ENCODE measurements around the gene GPR152. TPM values are rescaled to one million over a fixed set of nuclear protein-coding genes. Genes with fewer than 3 reads are reported as not detected.

Gene GPR152
- total RNA-seq, 2 donors from 2014 or later: not detected

DNA sequence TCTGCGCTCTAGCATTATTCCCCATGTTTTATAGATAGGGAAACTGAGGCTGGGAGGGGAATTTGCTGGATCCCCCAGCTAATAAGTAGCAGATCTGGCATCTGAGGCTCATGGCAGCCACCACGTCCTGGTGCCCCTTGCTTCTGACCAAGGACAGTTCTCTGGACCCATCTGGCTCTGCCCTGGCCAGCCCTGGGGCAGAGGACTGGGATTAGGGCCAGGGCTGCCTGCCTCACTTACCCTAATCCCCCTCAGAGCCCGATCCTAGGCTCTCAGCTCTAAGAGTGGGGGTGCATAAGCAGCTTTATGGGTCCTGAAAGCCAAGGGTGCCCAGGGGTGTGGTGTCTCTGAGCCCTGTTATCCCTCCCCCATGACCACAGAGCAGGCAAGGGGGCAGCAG is 2.5 kb upstream of the GPR152 start, which contains the start of gene CABP4:
CABP4 (plus strand) TSS at position 301 of the 400 bp plus-strand sequence; CDS start at position 371, 70 bp downstream.
- Mint-ChIP-seq H3K27ac (peak within 1 kb of the TSS; percentile 31 to 74), H3K9me3 (no peaks in the 10 kb centered on the region), H3K36me3 (no peaks in the 10 kb centered on the region)
- ATAC-seq: no peak
- no peak for DNase-seq (ENCODE audit: low spot score in 2 of 2)

DNA sequence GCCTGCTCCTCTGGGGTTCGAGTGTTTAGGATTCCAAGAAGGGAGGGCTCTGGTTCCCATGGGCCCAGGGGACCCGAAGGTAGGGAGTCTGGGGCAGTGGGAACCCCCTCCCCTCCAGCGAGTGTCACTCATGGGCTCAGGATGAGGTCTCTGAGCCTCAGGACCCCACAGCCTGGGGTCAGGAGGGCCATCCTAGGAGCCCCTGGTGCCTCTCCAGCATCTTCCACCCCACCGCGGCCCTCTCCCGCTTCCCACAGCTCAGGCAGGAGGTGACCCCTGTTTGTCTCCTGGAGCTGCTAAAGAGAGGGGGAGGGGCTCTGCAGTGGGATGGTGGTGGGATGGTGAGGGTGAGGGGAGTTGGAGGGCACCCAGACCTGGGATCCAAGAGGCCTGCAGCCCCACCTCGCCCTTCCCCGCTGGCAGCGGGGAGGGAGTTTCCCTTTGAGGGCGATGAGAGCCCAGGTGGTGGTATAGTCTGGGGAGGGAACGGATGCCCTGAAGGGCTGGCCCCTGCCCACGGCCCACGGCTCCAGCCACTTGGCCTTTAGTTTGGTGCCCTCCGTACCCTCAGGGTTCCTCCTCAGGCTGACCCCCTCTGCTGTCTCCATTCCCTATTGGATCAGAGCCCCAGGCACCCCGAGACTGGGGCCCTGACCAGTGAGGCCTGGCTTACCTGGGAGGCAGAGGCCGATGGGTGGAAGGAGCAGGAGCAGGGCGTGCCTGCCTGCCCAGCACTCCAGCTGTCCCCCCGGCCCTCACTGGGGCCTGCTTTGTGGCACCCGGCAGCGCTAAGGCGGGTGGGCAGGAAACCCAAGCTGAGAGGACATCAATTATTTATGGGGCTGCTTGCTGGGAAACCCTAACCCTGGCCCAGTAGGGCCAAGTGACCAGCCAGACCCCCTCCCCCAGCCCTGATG is 1.5 kb upstream of the GPR152 start:
- Mint-ChIP-seq H3K36me3 (no peaks in the 10 kb centered on the region), H3K9me3 (no peaks in the 10 kb centered on the region), H3K27ac (peak overlapping the region in 1 of 2 donors; percentile 74)
- ATAC-seq (no peak), DNase-seq (ENCODE audit: low spot score in 2 of 2) (no peak)

GRCh38 chr11:67451658-67451976 is 912 bp downstream of the GPR152 start:
- DNase-seq (ENCODE audit: low spot score in 2 of 2) (no peak), ATAC-seq (no peak)
- no peaks in the 10 kb centered on the region for H3K9me3 Mint-ChIP-seq
- H3K36me3 Mint-ChIP-seq: no peaks in the 10 kb centered on the region
- peak overlapping the region in 1 of 2 donors; percentile 52 for H3K27ac Mint-ChIP-seq

- Mint-ChIP-seq H3K9me3 (no peaks in the 10 kb centered on the region), H3K36me3 (no peaks in the 10 kb centered on the region), H3K27ac (peak overlapping the region; percentile 50 to 51)
- ATAC-seq: no peak
- no peak for DNase-seq (ENCODE audit: low spot score in 2 of 2)
Observed at GRCh38 chr11:67450796-67451657, 1.5 kb downstream of the GPR152 start.

- no peaks in the 10 kb centered on the region for H3K36me3 Mint-ChIP-seq
- DNase-seq (ENCODE audit: low spot score in 2 of 2): no peak
- no peak for ATAC-seq
- no peaks in the 10 kb centered on the region for H3K9me3 Mint-ChIP-seq
- H3K27ac Mint-ChIP-seq: no peak overlapping the region
Observed at GRCh38 chr11:67449116-67449844, 3.2 kb downstream of the GPR152 start.

- H3K9me3 Mint-ChIP-seq: no peaks in the 10 kb centered on the region
- no peak overlapping the region for H3K27ac Mint-ChIP-seq
- no peak for DNase-seq (ENCODE audit: low spot score in 2 of 2)
- no peaks in the 10 kb centered on the region for H3K36me3 Mint-ChIP-seq
- ATAC-seq: no peak
Observed at GRCh38 chr11:67448220-67448609, 4.3 kb downstream of the GPR152 start.

GRCh38 chr11:67445515-67445914 is 7.0 kb downstream of the GPR152 start:
- Mint-ChIP-seq H3K27ac (peak overlapping the region in 1 of 2 donors; percentile 45), H3K36me3 (no peaks in the 10 kb centered on the region), H3K9me3 (no peaks in the 10 kb centered on the region)
- no peak for ATAC-seq
- DNase-seq (ENCODE audit: low spot score in 2 of 2): no peak

GRCh38 chr11:67442504-67443404 is 9.8 kb downstream of the GPR152 start:
- DNase-seq (ENCODE audit: low spot score in 2 of 2): no peak
- peaks cover 22 to 25% of the 10 kb centered on the region in 2 donors for H3K36me3 Mint-ChIP-seq
- H3K27ac Mint-ChIP-seq: peak overlapping the region; percentile 65 to 90
- ATAC-seq: no peak
- H3K9me3 Mint-ChIP-seq: no peaks in the 10 kb centered on the region

DNA sequence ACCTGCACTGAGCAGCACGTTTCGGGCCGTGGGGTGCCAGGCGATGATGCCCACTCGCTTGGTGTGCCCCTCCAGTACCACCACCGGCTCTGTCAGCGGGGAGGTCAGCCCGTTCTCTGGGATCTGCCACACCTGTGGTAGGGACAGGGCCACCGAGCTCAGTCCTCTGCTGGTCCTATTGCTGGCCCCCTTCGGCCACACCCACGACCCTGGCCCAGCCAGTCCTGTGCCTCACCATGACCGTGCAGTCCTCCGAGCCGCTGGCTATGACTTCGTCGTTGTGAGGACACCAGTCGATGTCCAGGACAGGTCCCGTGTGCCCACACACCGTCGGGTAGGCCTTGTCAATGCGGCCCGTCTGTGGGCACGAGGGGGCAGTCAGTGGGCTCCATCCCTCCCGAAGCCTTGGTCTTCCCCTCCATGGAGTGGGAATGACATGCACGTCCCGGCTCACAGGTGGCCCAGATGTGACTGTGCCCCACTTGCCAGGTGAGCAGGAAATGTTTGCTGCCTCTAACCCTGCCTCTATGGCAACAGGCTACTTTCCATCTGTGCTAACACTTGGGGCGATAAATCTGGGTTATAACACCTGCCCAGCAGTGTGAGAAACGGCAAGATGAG is 10.7 kb downstream of the GPR152 start:
- DNase-seq (ENCODE audit: low spot score in 2 of 2) (no peak), ATAC-seq (no peak)
- Mint-ChIP-seq H3K36me3 (peaks cover 28 to 30% of the 10 kb centered on the region in 2 donors), H3K9me3 (no peaks in the 10 kb centered on the region), H3K27ac (peak overlapping the region; percentile 65 to 90)

DNA sequence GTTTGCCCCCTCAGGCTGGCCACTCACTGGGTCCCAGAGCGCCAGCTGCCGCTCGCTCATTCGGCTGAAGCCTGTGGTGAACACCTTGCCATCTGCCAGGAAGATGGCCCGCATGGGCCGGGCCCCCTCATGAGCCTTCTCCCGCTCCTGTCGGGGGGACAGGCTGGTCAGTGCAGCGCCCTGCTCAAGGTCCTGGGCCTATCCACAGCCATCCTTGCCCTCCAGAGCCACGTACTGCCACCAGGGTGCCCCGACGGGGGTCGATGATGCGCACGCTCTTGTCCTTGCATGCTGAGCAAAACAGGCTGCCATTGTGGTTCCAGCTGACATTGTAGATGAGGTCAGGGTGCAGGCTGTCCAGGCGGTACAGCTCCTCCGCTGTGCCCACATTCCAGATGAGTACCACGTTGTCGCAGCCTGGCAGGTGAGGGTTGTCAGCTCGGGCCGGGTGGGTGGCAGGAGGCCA is 11.4 kb downstream of the GPR152 start:
- peaks cover 33 to 36% of the 10 kb centered on the region in 2 donors for H3K36me3 Mint-ChIP-seq
- ATAC-seq (no peak), DNase-seq (ENCODE audit: low spot score in 2 of 2) (no peak)
- H3K27ac Mint-ChIP-seq: peak overlapping the region; percentile 68 to 90
- no peaks in the 10 kb centered on the region for H3K9me3 Mint-ChIP-seq

DNA sequence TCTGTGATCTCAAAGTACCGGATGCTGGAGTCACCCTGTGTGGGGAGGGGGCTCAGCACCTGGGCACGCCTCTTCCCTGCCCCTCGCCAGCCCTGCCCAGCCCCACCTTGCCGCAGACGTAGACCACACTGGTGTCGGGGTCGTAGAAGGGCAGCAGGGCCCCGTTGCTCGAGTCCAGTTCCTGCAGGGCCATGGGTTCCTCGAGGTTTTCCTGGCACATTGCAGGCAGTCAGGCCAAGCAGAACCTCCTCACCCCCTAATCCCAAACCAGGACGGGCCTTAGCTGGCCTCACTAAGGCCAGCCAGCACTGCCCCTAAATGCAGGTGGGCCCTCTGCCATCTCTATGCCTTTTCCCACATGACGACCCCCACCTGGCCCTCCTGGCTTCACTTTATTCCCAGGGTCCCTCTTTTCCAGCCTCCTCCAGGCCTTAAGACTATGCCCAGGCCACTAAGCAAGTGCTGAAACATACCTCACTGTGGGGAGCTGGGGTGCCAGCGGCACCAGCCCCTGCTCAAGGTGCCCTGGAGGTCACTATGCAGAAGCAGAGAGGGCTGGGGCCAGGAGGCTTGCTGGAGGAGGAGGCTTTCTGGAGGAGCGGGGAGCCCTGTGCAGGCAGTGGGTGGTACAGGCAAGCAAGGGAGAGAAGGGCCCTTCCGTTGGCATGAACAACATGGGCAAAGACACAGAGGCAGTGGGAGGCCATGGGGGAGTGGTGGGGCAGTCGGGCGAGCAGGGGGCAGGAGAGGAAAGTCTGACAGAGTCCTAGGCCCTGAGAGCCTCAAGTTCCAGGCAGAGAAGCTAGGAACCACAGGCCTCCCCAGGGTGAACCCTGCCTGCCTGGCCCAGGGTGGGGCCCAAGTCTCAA is 12.1 kb downstream of the GPR152 start:
- H3K9me3 Mint-ChIP-seq: no peaks in the 10 kb centered on the region
- peaks cover 40 to 43% of the 10 kb centered on the region in 2 donors for H3K36me3 Mint-ChIP-seq
- peak overlapping the region; percentile 90 to 98 for H3K27ac Mint-ChIP-seq
- ATAC-seq (peak in 1 of 2 donors; percentile 10), DNase-seq (ENCODE audit: low spot score in 2 of 2) (no peak)

- DNase-seq (ENCODE audit: low spot score in 2 of 2) (peak in 1 of 2 donors; percentile 54), ATAC-seq (peak; percentile 15 to 30)
- Mint-ChIP-seq H3K36me3 (peaks cover 44 to 47% of the 10 kb centered on the region in 2 donors), H3K27ac (peak overlapping the region; percentile 90 to 98), H3K9me3 (no peaks in the 10 kb centered on the region)
Observed at GRCh38 chr11:67439321-67440228, 13.0 kb downstream of the GPR152 start.

GRCh38 chr11:67438158-67438902 is 14.2 kb downstream of the GPR152 start:
- Mint-ChIP-seq H3K27ac (peak overlapping the region; percentile 90 to 96), H3K36me3 (peaks cover 44 to 47% of the 10 kb centered on the region in 2 donors), H3K9me3 (no peaks in the 10 kb centered on the region)
- DNase-seq (ENCODE audit: low spot score in 2 of 2): peak; percentile 61 to 86
- ATAC-seq: peak; percentile 40 to 74
